ENCODE results near the gene SMIM5.
A peak's percentile ranks its signal among the peaks of the same experiment; 100 is the strongest.

Gene SMIM5

GRCh38 chr17:75603123-75603522 lies 30.1 kb upstream of the SMIM5 start:
- no peak for ATAC-seq

GRCh38 chr17:75604034-75604695 lies 29.1 kb upstream of the SMIM5 start:
- ATAC-seq: no peak

GRCh38 chr17:75605790-75606189 lies 27.4 kb upstream of the SMIM5 start:
- no peak for ATAC-seq

- ATAC-seq: no peak
These were observed 26.1 kb upstream of the SMIM5 start for GRCh38 chr17:75607086-75607485.

- ATAC-seq: no peak
These were observed 22.9 kb upstream of the SMIM5 start for GRCh38 chr17:75610103-75610984.

GRCh38 chr17:75611851-75612429 lies 21.3 kb upstream of the SMIM5 start:
- ATAC-seq: no peak

GRCh38 chr17:75612906-75613626 lies 20.2 kb upstream of the SMIM5 start:
- peak in 1 of 2 donors; percentile 24 for ATAC-seq

GRCh38 chr17:75614006-75614405 lies 19.2 kb upstream of the SMIM5 start:
- ATAC-seq: no peak

- ATAC-seq: no peak
These were observed 18.5 kb upstream of the SMIM5 start for GRCh38 chr17:75614556-75615270.

- no peak for ATAC-seq
These were observed 17.9 kb upstream of the SMIM5 start for GRCh38 chr17:75615301-75615700.

- no peak for ATAC-seq
These were observed 16.6 kb upstream of the SMIM5 start for GRCh38 chr17:75616521-75617122.

- ATAC-seq: no peak
These were observed 16.0 kb upstream of the SMIM5 start for GRCh38 chr17:75617218-75617617.

GRCh38 chr17:75617675-75618074 lies 15.6 kb upstream of the SMIM5 start:
- no peak for ATAC-seq

GRCh38 chr17:75619506-75620431 lies 13.5 kb upstream of the SMIM5 start:
- ATAC-seq: peak in 1 of 2 donors; percentile 14

GRCh38 chr17:75621489-75621888 lies 11.7 kb upstream of the SMIM5 start:
- no peak for ATAC-seq

GRCh38 chr17:75622076-75622475 lies 11.2 kb upstream of the SMIM5 start:
- ATAC-seq: no peak

- no peak for ATAC-seq
These were observed 10.4 kb upstream of the SMIM5 start for GRCh38 chr17:75622771-75623273.

- no peak for ATAC-seq
These were observed 9.8 kb upstream of the SMIM5 start for GRCh38 chr17:75623386-75623785.

GRCh38 chr17:75624021-75624420 lies 9.2 kb upstream of the SMIM5 start:
- no peak for ATAC-seq

- no peak for ATAC-seq
These were observed 8.4 kb upstream of the SMIM5 start for GRCh38 chr17:75624714-75625345.
